Neural cell (in vitro differentiated cells): ENCODE measurements around the gene GUCA1A.

ENCODE experiments used
- EP300 ChIP-seq: fragments of 450-650 bp; conservative IDR thresholded peaks from 2 replicates; pipeline ENCODE4 v1.6.1; 2014; ENCODE audit warnings: antibody characterized with exemption, mild to moderate bottlenecking, moderate library complexity; ENCODE audit not compliant: poor library complexity, severe bottlenecking
- POLR2AphosphoS5 ChIP-seq: IDR thresholded peaks from 2 replicates; pipeline ENCODE4 v1.6.1; 2012
- RAD21 ChIP-seq: fragments of 450-650 bp; conservative IDR thresholded peaks from 2 replicates; pipeline ENCODE4 v1.6.1; 2014; ENCODE audit warnings: antibody characterized with exemption, mild to moderate bottlenecking, moderate library complexity
- REST ChIP-seq: IDR thresholded peaks from 2 replicates; pipeline ENCODE4 v1.6.1; 2012; ENCODE audit warnings: borderline replicate concordance
- TAF1 ChIP-seq: IDR thresholded peaks from 2 replicates; pipeline ENCODE4 v1.6.1; 2012; ENCODE audit warnings: low read depth
- TF ChIP-seq, protein P1 (sequence below): fragments of 450-650 bp; IDR thresholded peaks from 2 replicates; pipeline ENCODE4 v1.5.1; 2014; ENCODE audit warnings: antibody characterized with exemption, mild to moderate bottlenecking, moderate library complexity; ENCODE audit not compliant: poor library complexity, severe bottlenecking

GRCh38 chr6:42171813-42172581, 1.2 kb upstream of the GUCA1A start:
- TF ChIP-seq, protein P1, sequence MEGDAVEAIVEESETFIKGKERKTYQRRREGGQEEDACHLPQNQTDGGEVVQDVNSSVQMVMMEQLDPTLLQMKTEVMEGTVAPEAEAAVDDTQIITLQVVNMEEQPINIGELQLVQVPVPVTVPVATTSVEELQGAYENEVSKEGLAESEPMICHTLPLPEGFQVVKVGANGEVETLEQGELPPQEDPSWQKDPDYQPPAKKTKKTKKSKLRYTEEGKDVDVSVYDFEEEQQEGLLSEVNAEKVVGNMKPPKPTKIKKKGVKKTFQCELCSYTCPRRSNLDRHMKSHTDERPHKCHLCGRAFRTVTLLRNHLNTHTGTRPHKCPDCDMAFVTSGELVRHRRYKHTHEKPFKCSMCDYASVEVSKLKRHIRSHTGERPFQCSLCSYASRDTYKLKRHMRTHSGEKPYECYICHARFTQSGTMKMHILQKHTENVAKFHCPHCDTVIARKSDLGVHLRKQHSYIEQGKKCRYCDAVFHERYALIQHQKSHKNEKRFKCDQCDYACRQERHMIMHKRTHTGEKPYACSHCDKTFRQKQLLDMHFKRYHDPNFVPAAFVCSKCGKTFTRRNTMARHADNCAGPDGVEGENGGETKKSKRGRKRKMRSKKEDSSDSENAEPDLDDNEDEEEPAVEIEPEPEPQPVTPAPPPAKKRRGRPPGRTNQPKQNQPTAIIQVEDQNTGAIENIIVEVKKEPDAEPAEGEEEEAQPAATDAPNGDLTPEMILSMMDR: no peak
- TF ChIP-seq EP300 (no peak), TAF1 (no peak), RAD21 (no peak), REST (no peak), POLR2AphosphoS5 (no peak)
